ENCODE measurements around the gene ERCC2. TPM values are rescaled to one million over a fixed set of nuclear protein-coding genes. Genes with fewer than 3 reads are reported as not detected.

The ERCC2 gene
- 93.4 and 107 TPM in 2 replicates for total RNA-seq (2021; fragmentation: NEBNext Ultra II Directional; extraction: Animal tissue kit (Norgen Biotek cat#: 25700))
- 117 and 197 TPM in 2 replicates for polyA plus RNA-seq (2011; rRNA removed)
- polyA plus RNA-seq (2011; cell fraction: cytosol; rRNA removed) = 88.3 TPM
- polyA plus RNA-seq (2011; cell fraction: nucleus; rRNA removed) = 444 TPM
- polyA plus RNA-seq (2012, experiment 1 of 2) = 88.6 to 99.0 TPM (median 95.0 TPM) in 4 replicates
- polyA plus RNA-seq (2012, experiment 2 of 2) = 70.3 TPM
- 71.7 TPM for polyA plus RNA-seq (2013, experiment 1 of 2)
- polyA plus RNA-seq (2013, experiment 2 of 2) = 65.8 TPM
- polyA minus RNA-seq (2011; rRNA and poly(A)+ RNA removed) = 136 and 156 TPM in 2 replicates
- polyA minus RNA-seq (2011; cell fraction: cytosol; rRNA and poly(A)+ RNA removed) = 49.8 TPM
- 65.9 TPM for polyA minus RNA-seq (2011; cell fraction: nucleus; rRNA and poly(A)+ RNA removed)
- long read RNA-seq, experiment 1, partial matches to known transcripts = 23 of 56 reads
- long read RNA-seq, experiment 1, other reads (novel, unspliced or antisense) = 33 of 56 reads
- long read RNA-seq, experiment 2, partial matches to known transcripts = 0 of 10 reads
- long read RNA-seq, experiment 2, other reads (novel, unspliced or antisense) = 10 of 10 reads

DNA sequence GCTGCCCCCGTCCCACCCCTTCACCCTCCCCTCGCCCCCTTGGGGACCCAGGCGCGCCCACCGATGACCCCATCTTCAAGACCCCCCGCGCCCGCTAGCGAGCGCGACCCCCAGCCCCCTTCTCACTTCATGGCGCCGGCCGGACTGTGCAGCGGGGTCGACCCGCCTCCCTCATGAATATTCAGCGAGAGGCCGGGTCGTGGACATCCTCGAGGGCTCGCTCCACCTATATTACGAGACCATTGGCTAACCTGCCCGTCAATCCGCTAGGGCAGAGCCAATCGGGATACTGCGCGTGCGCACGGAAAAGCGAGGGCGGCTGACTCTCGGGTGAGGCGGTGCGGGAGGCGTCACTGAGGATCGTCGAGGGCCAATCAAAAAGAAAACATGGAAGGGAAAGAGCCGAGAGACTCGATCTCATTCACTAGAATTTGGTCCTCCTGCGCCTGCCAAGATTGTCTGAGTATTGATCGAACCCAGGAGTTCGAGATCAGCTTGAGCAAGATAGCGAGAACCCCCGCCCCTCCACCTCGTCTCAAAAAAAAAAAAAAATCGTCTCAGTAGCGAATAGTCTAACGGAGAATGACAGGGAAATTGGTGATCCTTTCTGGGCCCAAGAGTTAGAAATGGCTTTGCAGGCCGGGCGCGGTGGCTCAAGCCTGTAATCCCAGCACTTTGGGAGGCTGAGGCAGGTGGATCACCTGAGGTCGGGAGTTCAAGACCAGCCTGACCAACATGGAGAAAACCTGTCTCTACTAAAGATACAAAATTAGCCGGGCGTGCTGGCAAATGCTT lies at the start of gene ERCC2:
Gene ERCC2, minus strand, starts transcription at position 164 of the 795 bp plus-strand sequence. Its CDS starts 33 bp downstream, at position 131.
- H2AFZ ChIP-seq (ENCODE audit: low read length) = no peak within 1 kb of the TSS
- peak within 1 kb of the TSS; percentile 82 to 97 (median 89) for H3K4me3 ChIP-seq (ENCODE audit: extremely low read depth in 1 of 4, insufficient read depth in 2 of 4, low read depth in 3 of 4, low read length in 4 of 4)
- POLR2A ChIA-PET (ENCODE audit: partially characterized antibody) = interaction anchor here (0.6 to 5.8 kb wide), 10 partner anchors 10 to 332 kb away, joined by 3 to 36 read pairs (median 3); partner anchors contain the start of gene CLASRP
- no peak within 1 kb of the TSS for H2AK5ac ChIP-seq (ENCODE audit: low read depth, low read length)
- H2BK120ac ChIP-seq (replicated peaks; ENCODE audit: low read depth, low read length) = peak within 1 kb of the TSS; percentile 43
- no peak within 1 kb of the TSS; the same call in none of the 2 replicates for H3K18ac ChIP-seq (ENCODE audit: extremely low read depth, low read length)
- 8% methylated on average over 39 of the region's 55 CpGs; no CpG with 5 or more reads in 1 of the 2 experiments for WGBS, 2 experiments (ENCODE audit: extremely low coverage in 1 of 2, insufficient coverage in 1 of 2, insufficient read length in 1 of 2, insufficient replicate concordance in 2 of 2, low coverage in 1 of 2, low lambda C conversion rate in 2 of 2, missing lambda C conversion rate in 1 of 2)
- H2BK12ac ChIP-seq (ENCODE audit: low read depth, low read length) = no peak within 1 kb of the TSS
- CTCF ChIA-PET (ENCODE audit: partially characterized antibody) = interaction anchor here (0.7 to 7.9 kb wide), 7 partner anchors 20 to 258 kb away, joined by 3 to 57 read pairs (median 4); partner anchors contain the start of gene PPP1R13L
- H3K9ac ChIP-seq (replicated peaks in 1 of 4; ENCODE audit: extremely low read depth in 1 of 4, low read depth in 3 of 4, low read length in 3 of 4) = peak within 1 kb of the TSS; percentile 66 to 81 (median 72)
- FAIRE-seq (no peak), DNase-seq (ENCODE audit: low read depth in 1 of 2, low spot score in 2 of 2) (peak; percentile 93 to 100)
- H4K5ac ChIP-seq (ENCODE audit: insufficient read length, low read depth, low read length) = peak within 1 kb of the TSS; percentile 59
- H3K4me1 ChIP-seq (replicated peaks in 1 of 4; ENCODE audit: control insufficient read depth in 3 of 4, insufficient read depth in 4 of 4, low read length in 3 of 4) = peaks cover 0 to 3% (median 0%) of the 10 kb centered on the region in 4 experiments; a peak in 4 of 7 replicates
- peak within 1 kb of the TSS; percentile 77 to 86 for H3K4me2 ChIP-seq (ENCODE audit: insufficient read depth in 1 of 2, low read depth in 2 of 2, low read length in 2 of 2)
- no peak within 1 kb of the TSS for H3K23ac ChIP-seq (ENCODE audit: insufficient read length)
- peak within 1 kb of the TSS; percentile 46 for H3K56ac ChIP-seq (replicated peaks; ENCODE audit: insufficient read length, low read depth, low read length)
- H3K23me2 ChIP-seq (ENCODE audit: low read depth, low read length) = peaks cover 2% of the 10 kb centered on the region; the same call in 1 of the 2 replicates
- peak within 1 kb of the TSS; percentile 77 for H2BK5ac ChIP-seq (ENCODE audit: low read depth, low read length)
- 0 out of 2 replicates have a peak within 1 kb of the TSS, but pooled peaks have one; percentile 61 for H2BK15ac ChIP-seq (ENCODE audit: low read length)
- H4K20me1 ChIP-seq (replicated peaks in 1 of 2; ENCODE audit: control insufficient read depth in 1 of 2, insufficient read depth in 2 of 2, low read length in 2 of 2) = peaks cover 5 to 8% of the 10 kb centered on the region in 2 experiments
- H3K4ac ChIP-seq (replicated peaks; ENCODE audit: insufficient read length, low read depth, low read length) = no peak within 1 kb of the TSS
- no peaks in the 10 kb centered on the region for H3K27me3 ChIP-seq (replicated peaks in 1 of 4; ENCODE audit: control insufficient read depth in 3 of 4, extremely low read depth in 1 of 4, insufficient read depth in 3 of 4, low read length in 3 of 4)
- peaks cover 0 to 14% of the 10 kb centered on the region in 2 experiments; a peak in 1 of 4 replicates for H3K79me2 ChIP-seq (ENCODE audit: control insufficient read depth in 1 of 2, insufficient read depth in 2 of 2, low read length in 2 of 2)
- H4K8ac ChIP-seq (ENCODE audit: extremely low read depth, insufficient read depth, low read length) = peak within 1 kb of the TSS; percentile 37; the same call in 1 of the 2 replicates
- no peak within 1 kb of the TSS for H2BK20ac ChIP-seq (ENCODE audit: low read length)
- no peaks in the 10 kb centered on the region for H3K9me3 ChIP-seq (ENCODE audit: insufficient read depth in 2 of 2, low read depth in 1 of 2, low read length in 1 of 2)
- 0 out of 2 replicates have a peak, but pooled peaks cover 6% of the 10 kb centered on the region for H3K79me1 ChIP-seq (ENCODE audit: low read depth, low read length)
- no peak within 1 kb of the TSS for H3K14ac ChIP-seq (ENCODE audit: insufficient read length)
- peak within 1 kb of the TSS; percentile 44; the same call in 1 of the 2 replicates for H3K27ac ChIP-seq (ENCODE audit: low read depth, low read length)
- peaks cover 2 to 21% (median 7%) of the 10 kb centered on the region in 4 experiments; a peak in 6 of 8 replicates for H3K36me3 ChIP-seq (ENCODE audit: control insufficient read depth in 2 of 4, insufficient read depth in 4 of 4, low read length in 3 of 4)
- H4K91ac ChIP-seq (replicated peaks; ENCODE audit: insufficient read length, low read length) = peak within 1 kb of the TSS; percentile 65
- peak; percentile 69; the same call in 1 of the 2 replicates for TF ChIP-seq CREB1 (IDR thresholded peaks at IDR 0.05)
- no peak for TF ChIP-seq EP300 (IDR thresholded peaks at IDR 0.05; ENCODE audit: borderline replicate concordance in 1 of 2, low read depth in 2 of 2, low read length in 2 of 2)
- no peak for TF ChIP-seq TBP (IDR thresholded peaks at IDR 0.05; ENCODE audit: low read depth, low read length)
- no peak for TF ChIP-seq HDAC6 (IDR thresholded peaks at IDR 0.05; ENCODE audit: low read depth, low read length)
- no peak for TF ChIP-seq GTF2F1 (IDR thresholded peaks at IDR 0.05; ENCODE audit: borderline replicate concordance, low read depth, low read length)
- TF ChIP-seq, protein P1, sequence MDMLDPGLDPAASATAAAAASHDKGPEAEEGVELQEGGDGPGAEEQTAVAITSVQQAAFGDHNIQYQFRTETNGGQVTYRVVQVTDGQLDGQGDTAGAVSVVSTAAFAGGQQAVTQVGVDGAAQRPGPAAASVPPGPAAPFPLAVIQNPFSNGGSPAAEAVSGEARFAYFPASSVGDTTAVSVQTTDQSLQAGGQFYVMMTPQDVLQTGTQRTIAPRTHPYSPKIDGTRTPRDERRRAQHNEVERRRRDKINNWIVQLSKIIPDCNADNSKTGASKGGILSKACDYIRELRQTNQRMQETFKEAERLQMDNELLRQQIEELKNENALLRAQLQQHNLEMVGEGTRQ (IDR thresholded peaks at IDR 0.05; ENCODE audit: low read length) = no peak
- peak; percentile 51; the same call in 1 of the 2 replicates for TF ChIP-seq SP4 (IDR thresholded peaks at IDR 0.05; ENCODE audit: low read length)
